Measurements from ENCODE around the gene KCNC2. TPM values are rescaled to one million over a fixed set of nuclear protein-coding genes. Genes with fewer than 3 reads are reported as not detected.

KCNC2 gene
- not detected in 2 replicates for total RNA-seq

DNA sequence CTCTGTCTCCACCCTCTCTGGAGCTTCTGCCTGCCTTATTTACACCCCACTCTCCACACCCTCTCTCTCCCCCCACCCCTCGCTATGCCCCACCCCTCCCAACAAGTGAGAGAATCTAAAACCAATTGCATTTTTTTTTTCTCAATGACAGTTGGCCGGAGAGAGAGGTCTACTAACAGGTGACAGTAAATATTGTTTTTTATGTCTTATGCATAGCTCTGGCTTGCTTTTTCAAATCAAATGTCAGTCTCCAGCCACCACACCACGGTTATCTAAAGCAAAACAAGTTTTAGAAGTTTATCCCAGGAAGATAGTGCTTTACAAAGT is at the start of gene KCNC2:
KCNC2 (minus strand) TSS at position 28 of the 327 bp plus-strand sequence.
- intact Hi-C loops (cut with micrococcal nuclease) = no loop called here
- H3K36me3 Mint-ChIP-seq (ENCODE audit: low read depth) = no peaks in the 10 kb centered on the region
- no peak for DNase-seq (ENCODE audit: low spot score)
- peaks cover 34% of the 10 kb centered on the region for H3K27me3 Mint-ChIP-seq (ENCODE audit: low read depth)
- no peak within 1 kb of the TSS for H3K27ac Mint-ChIP-seq
- H3K4me3 Mint-ChIP-seq (ENCODE audit: low read depth) = no peak within 1 kb of the TSS
- no peaks in the 10 kb centered on the region for H3K4me1 Mint-ChIP-seq (ENCODE audit: low read depth)
- H3K9me3 Mint-ChIP-seq = no peaks in the 10 kb centered on the region

GRCh38 chr12:75259143-75259542 is 49.5 kb upstream of the KCNC2 start:
- no peak overlapping the region for H3K4me3 Mint-ChIP-seq (ENCODE audit: low read depth)
- no peaks in the 10 kb centered on the region for H3K9me3 Mint-ChIP-seq
- intact Hi-C loops (cut with micrococcal nuclease) = no loop called here
- H3K27me3 Mint-ChIP-seq (ENCODE audit: low read depth) = no peaks in the 10 kb centered on the region
- no peaks in the 10 kb centered on the region for H3K36me3 Mint-ChIP-seq (ENCODE audit: low read depth)
- H3K27ac Mint-ChIP-seq = no peak overlapping the region
- H3K4me1 Mint-ChIP-seq (ENCODE audit: low read depth) = peaks cover 14% of the 10 kb centered on the region
- DNase-seq (ENCODE audit: low spot score) = no peak

GRCh38 chr12:75257510-75257909 is 47.9 kb upstream of the KCNC2 start:
- no peak overlapping the region for H3K27ac Mint-ChIP-seq
- no peaks in the 10 kb centered on the region for H3K9me3 Mint-ChIP-seq
- H3K4me3 Mint-ChIP-seq (ENCODE audit: low read depth) = no peak overlapping the region
- H3K36me3 Mint-ChIP-seq (ENCODE audit: low read depth) = no peaks in the 10 kb centered on the region
- no peak for DNase-seq (ENCODE audit: low spot score)
- peaks cover 14% of the 10 kb centered on the region for H3K4me1 Mint-ChIP-seq (ENCODE audit: low read depth)
- intact Hi-C loops (cut with micrococcal nuclease) = no loop called here
- no peaks in the 10 kb centered on the region for H3K27me3 Mint-ChIP-seq (ENCODE audit: low read depth)

GRCh38 chr12:75245108-75245507 is 35.5 kb upstream of the KCNC2 start:
- H3K9me3 Mint-ChIP-seq = no peaks in the 10 kb centered on the region
- peaks cover 1% of the 10 kb centered on the region for H3K27me3 Mint-ChIP-seq (ENCODE audit: low read depth)
- intact Hi-C loops (cut with micrococcal nuclease) = no loop called here
- H3K4me3 Mint-ChIP-seq (ENCODE audit: low read depth) = no peak overlapping the region
- no peak overlapping the region for H3K27ac Mint-ChIP-seq
- DNase-seq (ENCODE audit: low spot score) = no peak
- H3K4me1 Mint-ChIP-seq (ENCODE audit: low read depth) = no peaks in the 10 kb centered on the region
- no peaks in the 10 kb centered on the region for H3K36me3 Mint-ChIP-seq (ENCODE audit: low read depth)

DNA sequence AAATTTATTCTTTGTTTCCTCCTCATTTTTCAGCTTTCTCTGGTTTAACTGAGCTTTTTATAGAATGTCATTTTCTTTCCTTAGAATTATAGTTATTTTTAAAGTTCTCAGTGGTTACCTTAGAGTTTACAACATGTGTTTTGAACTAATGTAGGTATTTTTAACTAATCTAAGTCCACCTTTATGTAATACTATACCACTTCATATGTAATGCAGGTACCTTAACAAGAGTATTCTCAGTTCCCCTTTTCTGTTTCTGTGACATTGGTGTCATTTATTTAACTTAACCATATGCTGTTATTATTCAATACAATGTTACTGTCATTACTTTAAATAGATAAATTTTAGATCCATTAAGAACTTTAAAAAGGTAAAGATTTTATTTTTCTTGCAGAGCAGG is 30.3 kb upstream of the KCNC2 start:
- intact Hi-C loops (cut with micrococcal nuclease) = no loop called here
- Mint-ChIP-seq H3K9me3 (no peaks in the 10 kb centered on the region), H3K36me3 (ENCODE audit: low read depth) (no peaks in the 10 kb centered on the region), H3K27ac (no peak overlapping the region), H3K4me3 (ENCODE audit: low read depth) (no peak overlapping the region), H3K27me3 (ENCODE audit: low read depth) (peaks cover 1% of the 10 kb centered on the region), H3K4me1 (ENCODE audit: low read depth) (no peaks in the 10 kb centered on the region)
- no peak for DNase-seq (ENCODE audit: low spot score)

GRCh38 chr12:75236206-75236605 is 26.6 kb upstream of the KCNC2 start:
- H3K27ac Mint-ChIP-seq = no peak overlapping the region
- no peak overlapping the region for H3K4me3 Mint-ChIP-seq (ENCODE audit: low read depth)
- no peaks in the 10 kb centered on the region for H3K4me1 Mint-ChIP-seq (ENCODE audit: low read depth)
- H3K27me3 Mint-ChIP-seq (ENCODE audit: low read depth) = peaks cover 1% of the 10 kb centered on the region
- intact Hi-C loops (cut with micrococcal nuclease) = no loop called here
- no peak for DNase-seq (ENCODE audit: low spot score)
- H3K9me3 Mint-ChIP-seq = no peaks in the 10 kb centered on the region
- H3K36me3 Mint-ChIP-seq (ENCODE audit: low read depth) = no peaks in the 10 kb centered on the region

DNA sequence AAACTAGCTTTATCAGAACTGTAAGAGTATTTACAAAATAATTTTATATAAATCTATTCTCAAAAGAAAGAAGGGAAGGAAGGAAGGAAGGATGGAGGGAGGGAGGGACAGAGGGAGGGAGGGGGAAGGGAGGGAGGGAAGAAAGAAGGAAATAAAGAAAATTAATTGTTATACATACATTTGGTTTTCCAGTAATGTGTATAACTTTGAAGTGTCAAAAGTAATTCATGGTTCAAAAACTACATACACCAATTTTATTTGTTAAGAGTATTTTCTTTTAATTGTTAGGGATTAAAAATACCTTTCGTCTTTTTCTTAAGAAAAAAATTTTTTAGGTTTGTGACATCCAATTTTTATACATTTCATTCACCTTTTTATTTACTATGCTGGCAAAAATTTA is 17.5 kb upstream of the KCNC2 start:
- Mint-ChIP-seq H3K4me1 (ENCODE audit: low read depth) (no peaks in the 10 kb centered on the region), H3K4me3 (ENCODE audit: low read depth) (no peak overlapping the region), H3K27ac (no peak overlapping the region), H3K27me3 (ENCODE audit: low read depth) (no peaks in the 10 kb centered on the region), H3K9me3 (peaks cover 8% of the 10 kb centered on the region), H3K36me3 (ENCODE audit: low read depth) (no peaks in the 10 kb centered on the region)
- intact Hi-C loops (cut with micrococcal nuclease) = no loop called here
- DNase-seq (ENCODE audit: low spot score) = no peak

DNA sequence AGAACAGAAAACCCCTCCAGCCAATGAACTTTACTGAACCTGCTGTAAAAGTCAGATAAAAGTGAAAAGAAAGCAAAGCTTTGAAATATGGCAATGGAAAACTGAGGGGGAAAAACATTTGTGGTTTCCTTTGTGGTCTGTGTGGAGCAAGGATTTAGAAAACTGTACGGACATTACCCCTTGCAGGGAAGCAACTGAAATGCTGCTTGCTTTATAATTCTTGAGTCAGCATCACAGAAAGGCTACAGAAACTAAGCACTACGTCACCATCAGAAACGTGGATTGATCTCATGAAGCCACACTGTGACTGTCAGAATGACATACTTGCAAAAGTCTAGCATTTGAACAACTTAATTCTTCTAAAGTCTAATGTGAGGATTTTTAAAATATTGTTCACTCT is 2.4 kb upstream of the KCNC2 start:
- peaks cover 22% of the 10 kb centered on the region for H3K27me3 Mint-ChIP-seq (ENCODE audit: low read depth)
- H3K4me3 Mint-ChIP-seq (ENCODE audit: low read depth) = no peak overlapping the region
- DNase-seq (ENCODE audit: low spot score) = no peak
- H3K4me1 Mint-ChIP-seq (ENCODE audit: low read depth) = no peaks in the 10 kb centered on the region
- intact Hi-C loops (cut with micrococcal nuclease) = no loop called here
- no peaks in the 10 kb centered on the region for H3K36me3 Mint-ChIP-seq (ENCODE audit: low read depth)
- H3K9me3 Mint-ChIP-seq = no peaks in the 10 kb centered on the region
- no peak overlapping the region for H3K27ac Mint-ChIP-seq

DNA sequence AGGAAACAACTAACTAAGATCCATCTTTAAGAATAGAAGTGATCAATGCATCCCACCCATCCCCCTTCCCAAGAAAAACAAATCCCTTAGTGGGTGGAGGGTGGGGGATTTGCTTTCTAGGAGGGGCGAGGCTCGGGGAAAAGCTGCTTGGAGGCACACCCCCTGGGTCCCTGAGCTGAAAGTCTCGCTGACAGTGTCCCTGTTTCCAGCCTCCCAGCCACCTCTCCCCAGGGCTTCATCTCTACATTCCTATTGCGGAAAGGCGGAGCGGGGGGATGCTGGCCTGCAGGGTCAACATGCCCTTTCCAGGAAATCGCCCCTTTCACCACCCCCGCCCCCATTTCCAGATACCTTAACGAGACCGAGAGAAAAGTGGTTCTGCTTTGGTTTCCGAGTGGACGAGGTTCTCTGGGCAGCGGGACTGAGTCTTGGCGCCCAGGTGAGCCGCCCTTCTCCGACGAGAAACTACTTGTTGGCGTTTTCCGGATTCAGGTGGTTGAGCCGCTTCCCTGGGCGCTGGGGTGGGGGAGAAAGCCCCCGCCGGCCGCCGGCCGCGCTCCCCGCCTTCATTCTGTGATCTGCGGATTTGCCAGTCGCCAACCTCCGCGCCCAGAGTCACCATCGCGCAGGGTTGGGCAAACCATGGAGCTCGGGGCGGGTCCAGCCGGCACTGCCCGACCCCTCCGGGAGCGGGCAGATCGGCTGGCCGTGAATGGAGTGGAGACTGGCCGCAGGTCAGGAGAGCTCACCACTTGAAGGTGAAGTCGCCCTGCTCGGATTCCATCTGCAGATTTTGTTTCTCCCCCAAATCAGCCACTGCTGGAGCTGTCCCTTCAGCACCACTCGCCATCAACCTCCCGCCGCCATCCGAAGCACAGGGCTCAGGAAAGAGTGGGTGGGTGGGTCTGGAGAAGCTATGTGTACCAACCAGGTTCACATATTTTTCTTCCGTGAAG is 505 bp downstream of the KCNC2 start:
- intact Hi-C loops (cut with micrococcal nuclease) = no loop called here
- no peaks in the 10 kb centered on the region for H3K36me3 Mint-ChIP-seq (ENCODE audit: low read depth)
- H3K4me1 Mint-ChIP-seq (ENCODE audit: low read depth) = no peaks in the 10 kb centered on the region
- no peak overlapping the region for H3K27ac Mint-ChIP-seq
- H3K27me3 Mint-ChIP-seq (ENCODE audit: low read depth) = peaks cover 34% of the 10 kb centered on the region
- no peaks in the 10 kb centered on the region for H3K9me3 Mint-ChIP-seq
- DNase-seq (ENCODE audit: low spot score) = no peak
- no peak overlapping the region for H3K4me3 Mint-ChIP-seq (ENCODE audit: low read depth)

DNA sequence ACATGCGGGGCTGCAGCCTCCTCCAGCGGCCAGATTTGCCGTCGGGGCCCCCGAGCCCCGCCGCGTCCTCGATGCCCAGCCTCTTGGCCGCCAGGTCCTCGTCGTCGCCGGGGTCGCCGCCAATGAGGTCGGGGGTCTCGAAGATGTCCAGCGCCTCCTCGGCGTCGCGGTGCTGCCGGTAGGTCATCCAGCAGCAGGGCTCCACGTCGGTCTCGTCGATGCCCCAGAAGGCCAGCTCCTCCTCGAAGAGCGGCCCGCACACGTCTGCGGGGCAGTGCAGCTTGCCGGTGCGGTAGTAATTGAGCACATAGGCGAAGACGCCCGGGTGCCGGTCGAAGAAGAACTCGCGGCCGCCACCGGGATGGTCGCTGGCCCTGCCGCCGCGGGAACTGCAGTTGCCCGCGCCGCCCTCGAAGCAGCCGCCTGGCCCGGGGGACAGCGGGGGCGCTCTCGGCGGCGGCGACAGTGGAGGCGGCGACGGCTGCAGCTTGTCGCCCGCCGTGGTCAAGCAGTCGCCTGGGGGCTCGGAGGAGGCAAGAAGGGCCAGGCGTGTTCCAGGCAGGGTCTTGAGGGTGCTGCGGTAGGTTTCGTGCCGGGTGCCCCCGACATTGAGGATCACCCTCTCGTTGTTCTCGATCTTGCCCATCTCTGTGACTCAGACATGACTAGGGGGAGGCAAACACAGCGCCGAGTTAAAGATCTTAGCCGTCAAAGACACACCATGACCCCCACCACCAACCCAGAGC is 2.1 kb downstream of the KCNC2 start:
- Mint-ChIP-seq H3K27me3 (ENCODE audit: low read depth) (peaks cover 34% of the 10 kb centered on the region), H3K27ac (no peak overlapping the region), H3K36me3 (ENCODE audit: low read depth) (no peaks in the 10 kb centered on the region), H3K4me3 (ENCODE audit: low read depth) (no peak overlapping the region), H3K4me1 (ENCODE audit: low read depth) (no peaks in the 10 kb centered on the region), H3K9me3 (no peaks in the 10 kb centered on the region)
- intact Hi-C loops (cut with micrococcal nuclease) = no loop called here
- DNase-seq (ENCODE audit: low spot score) = no peak

- Mint-ChIP-seq H3K36me3 (ENCODE audit: low read depth) (no peaks in the 10 kb centered on the region), H3K9me3 (no peaks in the 10 kb centered on the region), H3K27ac (no peak overlapping the region), H3K27me3 (ENCODE audit: low read depth) (peaks cover 33% of the 10 kb centered on the region), H3K4me1 (ENCODE audit: low read depth) (peaks cover 4% of the 10 kb centered on the region), H3K4me3 (ENCODE audit: low read depth) (no peak overlapping the region)
- no peak for DNase-seq (ENCODE audit: low spot score)
- intact Hi-C loops (cut with micrococcal nuclease) = no loop called here
Observed at GRCh38 chr12:75205558-75205957, 4.1 kb downstream of the KCNC2 start.

- Mint-ChIP-seq H3K4me3 (ENCODE audit: low read depth) (no peak overlapping the region), H3K4me1 (ENCODE audit: low read depth) (peaks cover 4% of the 10 kb centered on the region)
- intact Hi-C loops (cut with micrococcal nuclease) = no loop called here
Observed at GRCh38 chr12:75196865-75197264, 12.8 kb downstream of the KCNC2 start.

GRCh38 chr12:75196408-75196807 is 13.2 kb downstream of the KCNC2 start:
- no peak for DNase-seq (ENCODE audit: low spot score)
- Mint-ChIP-seq H3K27me3 (ENCODE audit: low read depth) (no peaks in the 10 kb centered on the region), H3K36me3 (ENCODE audit: low read depth) (no peaks in the 10 kb centered on the region)

More at GRCh38 chr12:75196865-75197264, 12.8 kb downstream of the KCNC2 start:
- DNase-seq (ENCODE audit: low spot score) = no peak
- H3K36me3 Mint-ChIP-seq (ENCODE audit: low read depth) = no peaks in the 10 kb centered on the region
- H3K27ac Mint-ChIP-seq = no peak overlapping the region
- no peaks in the 10 kb centered on the region for H3K9me3 Mint-ChIP-seq
- no peaks in the 10 kb centered on the region for H3K27me3 Mint-ChIP-seq (ENCODE audit: low read depth)

More at GRCh38 chr12:75196408-75196807, 13.2 kb downstream of the KCNC2 start:
- H3K4me3 Mint-ChIP-seq (ENCODE audit: low read depth) = no peak overlapping the region
- H3K9me3 Mint-ChIP-seq = no peaks in the 10 kb centered on the region
- intact Hi-C loops (cut with micrococcal nuclease) = no loop called here
- no peak overlapping the region for H3K27ac Mint-ChIP-seq
- H3K4me1 Mint-ChIP-seq (ENCODE audit: low read depth) = peaks cover 4% of the 10 kb centered on the region
